ENCODE results near the gene TAAR8.
"Not testable (repeated sequence)": the region's sequence is repeated elsewhere in the genome, so short reads cannot be mapped to it uniquely, and the experiment has no call there.

The TAAR8 gene, protein sequence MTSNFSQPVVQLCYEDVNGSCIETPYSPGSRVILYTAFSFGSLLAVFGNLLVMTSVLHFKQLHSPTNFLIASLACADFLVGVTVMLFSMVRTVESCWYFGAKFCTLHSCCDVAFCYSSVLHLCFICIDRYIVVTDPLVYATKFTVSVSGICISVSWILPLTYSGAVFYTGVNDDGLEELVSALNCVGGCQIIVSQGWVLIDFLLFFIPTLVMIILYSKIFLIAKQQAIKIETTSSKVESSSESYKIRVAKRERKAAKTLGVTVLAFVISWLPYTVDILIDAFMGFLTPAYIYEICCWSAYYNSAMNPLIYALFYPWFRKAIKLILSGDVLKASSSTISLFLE

DNA sequence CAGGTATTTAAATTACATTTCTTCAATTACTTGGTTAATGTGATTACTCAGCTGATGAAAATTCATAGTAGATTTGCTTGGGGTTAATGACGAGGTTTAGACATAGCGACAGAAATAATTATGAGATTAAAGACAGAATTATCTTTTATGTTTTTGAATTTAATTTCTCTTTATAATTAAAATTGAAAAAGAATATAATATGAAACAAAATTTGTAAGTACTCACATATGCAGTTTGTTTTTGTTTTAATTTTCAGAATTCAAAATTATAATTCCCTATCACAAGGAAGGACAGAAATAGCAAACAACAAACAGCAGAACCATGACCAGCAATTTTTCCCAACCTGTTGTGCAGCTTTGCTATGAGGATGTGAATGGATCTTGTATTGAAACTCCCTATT, at the start of gene TAAR8:
TAAR8 (plus strand) TSS at position 301 of the 400 bp plus-strand sequence; CDS start at position 322, 21 bp downstream.
- DNase-seq: no peak

DNA sequence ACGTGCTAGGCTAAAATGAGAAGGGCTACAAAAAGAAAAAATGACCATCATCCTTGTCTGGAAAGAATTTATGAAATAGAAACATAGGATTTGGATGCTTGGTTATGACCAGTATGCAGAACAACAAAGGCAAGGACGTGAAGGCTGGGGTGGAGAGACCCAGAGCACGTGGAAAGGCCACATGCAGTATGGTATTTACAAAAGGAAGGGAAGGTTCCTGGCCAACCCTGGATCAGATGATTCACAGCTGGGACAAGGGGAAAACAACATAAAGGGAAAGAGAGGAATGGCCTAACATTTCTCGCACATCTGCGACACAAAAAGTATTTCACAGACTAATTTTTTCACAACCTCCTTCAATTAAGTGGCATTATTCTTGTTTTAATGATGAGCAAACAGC, 47.7 kb upstream of the TAAR8 start:
- DNase-seq: no peak

DNA sequence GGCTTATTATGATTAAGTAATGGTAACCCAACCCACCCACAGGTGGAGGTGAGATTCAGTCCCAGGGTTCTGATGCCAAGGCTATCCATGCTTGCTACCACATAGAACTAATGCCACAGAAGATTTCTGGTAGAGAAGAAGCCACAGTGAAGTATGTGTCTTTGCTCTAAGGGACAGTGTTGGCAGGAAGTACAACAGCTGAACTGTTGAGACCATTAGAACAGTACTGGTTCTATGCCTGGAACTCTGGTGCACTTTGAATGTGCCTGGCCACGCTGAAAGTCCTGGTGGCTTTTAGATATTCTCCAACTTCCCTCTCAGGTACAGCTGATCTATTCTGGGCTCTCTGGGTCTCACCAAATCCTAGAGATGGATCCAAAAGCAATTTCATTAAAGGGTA, 47.3 kb upstream of the TAAR8 start:
- DNase-seq: no peak

DNA sequence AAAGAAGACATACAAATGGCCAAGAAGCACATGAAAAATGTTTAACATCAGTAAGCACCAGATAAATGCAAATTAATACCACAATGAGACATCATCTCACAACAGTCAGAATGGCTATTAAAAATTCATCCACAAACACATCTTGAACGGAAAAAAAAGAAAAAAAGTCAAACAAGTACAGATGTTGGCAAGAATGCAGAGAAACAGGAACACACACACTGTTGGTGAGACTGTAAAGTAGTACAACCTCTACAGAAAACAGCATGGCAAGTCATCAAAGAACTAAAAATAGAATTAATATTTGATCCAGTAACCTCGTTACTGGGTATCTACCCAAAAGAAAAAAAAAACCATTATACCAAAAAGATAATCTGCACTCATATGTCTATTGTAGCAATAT, 46.0 kb upstream of the TAAR8 start:
- no peak for DNase-seq

DNA sequence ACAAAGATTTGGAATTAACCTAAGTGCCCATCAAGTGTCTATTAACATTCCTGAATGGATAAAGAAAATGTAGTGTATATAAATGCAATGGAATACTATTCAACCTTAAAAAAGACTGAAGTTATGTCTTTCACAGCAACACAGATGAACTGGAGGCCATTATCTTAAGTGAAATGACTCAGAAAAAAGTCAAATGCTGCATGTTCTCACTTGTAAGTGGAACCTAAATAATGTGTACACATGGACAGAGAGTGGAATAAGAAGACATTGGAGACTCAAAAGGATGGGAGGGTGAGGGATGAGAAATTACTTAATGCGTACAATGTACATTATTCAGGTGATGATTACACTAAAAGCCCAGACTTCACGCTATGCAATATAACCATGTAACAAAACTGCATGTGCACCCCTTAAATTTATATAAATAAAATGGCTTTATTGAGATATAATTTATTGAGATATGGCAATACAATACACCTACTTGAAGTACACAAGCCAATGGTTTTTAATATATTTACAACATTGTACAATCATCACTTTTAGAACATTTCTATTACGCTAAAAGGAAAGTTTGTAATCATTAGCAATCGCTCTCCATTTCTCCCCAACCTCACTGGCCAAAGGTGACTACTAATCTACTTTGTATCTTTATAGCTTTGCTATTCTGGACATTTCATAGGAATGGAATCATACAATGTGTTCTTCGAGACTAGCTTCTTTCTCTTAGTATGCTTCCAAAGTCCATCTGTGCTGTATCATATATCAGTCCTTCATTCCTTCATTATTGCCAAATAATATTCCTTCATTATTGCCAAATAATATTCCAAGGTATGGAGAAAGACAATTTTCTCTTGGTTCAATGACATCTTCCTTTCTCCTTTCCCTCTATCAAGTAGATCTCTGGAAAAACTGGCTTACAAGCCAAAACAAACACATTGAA, 45.3 kb upstream of the TAAR8 start:
- DNase-seq: no peak

DNA sequence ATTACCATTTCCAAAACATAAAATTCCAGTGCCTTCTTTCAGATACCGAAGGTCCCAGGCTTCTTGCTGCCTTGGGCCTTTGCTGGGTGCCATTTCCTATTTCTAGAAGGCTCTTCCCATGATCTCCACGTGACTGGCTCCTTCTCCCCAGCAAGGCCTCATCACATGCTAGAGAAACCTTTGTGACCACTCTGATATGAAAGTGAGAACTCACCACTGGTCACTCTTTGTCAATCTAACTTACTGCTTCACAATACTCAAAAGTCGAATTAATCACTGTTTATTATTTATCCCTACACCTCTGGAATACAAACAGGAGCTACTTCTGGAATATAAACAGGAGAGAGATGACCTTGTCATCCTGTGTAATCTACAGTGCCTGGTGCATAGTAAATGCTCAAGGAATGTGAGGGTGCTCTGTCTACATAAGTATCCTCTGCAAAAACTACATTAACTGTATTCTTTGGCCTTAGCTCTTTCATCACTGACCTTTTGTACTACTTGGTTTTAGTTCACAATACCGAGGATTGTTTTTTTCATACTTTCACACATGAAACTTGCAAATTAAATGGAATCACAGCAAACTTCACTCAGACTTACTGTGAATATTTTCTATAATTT, 41.2 kb upstream of the TAAR8 start:
- DNase-seq: no peak

DNA sequence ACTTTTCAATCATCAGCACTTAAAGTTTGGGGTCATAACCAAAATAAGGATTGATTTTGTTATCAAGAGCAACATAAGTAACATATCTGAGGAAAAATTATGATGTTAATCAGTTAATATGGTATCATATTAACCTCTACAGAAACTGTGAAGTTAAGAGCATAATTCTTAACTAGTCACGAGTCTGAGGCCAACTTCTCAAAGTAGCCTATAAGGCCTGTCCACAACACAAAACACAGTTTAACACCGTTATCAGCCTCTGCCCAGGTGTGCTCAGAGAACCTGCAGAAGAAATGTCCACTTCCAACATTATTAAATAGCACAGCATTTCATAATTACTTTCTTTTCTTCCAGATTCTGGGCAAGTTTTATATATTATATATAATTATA, 40.6 kb upstream of the TAAR8 start:
- DNase-seq: no peak

DNA sequence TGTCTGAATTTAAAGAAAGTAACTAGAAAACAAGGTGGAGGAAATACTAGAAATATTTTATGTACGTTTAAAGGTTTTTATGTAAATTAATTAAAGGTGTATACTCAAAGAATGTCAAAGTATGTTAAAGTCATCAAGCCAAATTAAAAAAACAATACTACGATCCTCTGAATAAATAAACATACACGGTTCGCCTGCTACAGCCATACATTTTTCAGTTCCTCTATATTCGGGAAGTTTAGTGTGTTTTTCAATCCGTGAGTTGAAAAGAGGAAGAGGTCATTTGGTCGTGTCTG, 40.2 kb upstream of the TAAR8 start:
- no peak for DNase-seq

DNA sequence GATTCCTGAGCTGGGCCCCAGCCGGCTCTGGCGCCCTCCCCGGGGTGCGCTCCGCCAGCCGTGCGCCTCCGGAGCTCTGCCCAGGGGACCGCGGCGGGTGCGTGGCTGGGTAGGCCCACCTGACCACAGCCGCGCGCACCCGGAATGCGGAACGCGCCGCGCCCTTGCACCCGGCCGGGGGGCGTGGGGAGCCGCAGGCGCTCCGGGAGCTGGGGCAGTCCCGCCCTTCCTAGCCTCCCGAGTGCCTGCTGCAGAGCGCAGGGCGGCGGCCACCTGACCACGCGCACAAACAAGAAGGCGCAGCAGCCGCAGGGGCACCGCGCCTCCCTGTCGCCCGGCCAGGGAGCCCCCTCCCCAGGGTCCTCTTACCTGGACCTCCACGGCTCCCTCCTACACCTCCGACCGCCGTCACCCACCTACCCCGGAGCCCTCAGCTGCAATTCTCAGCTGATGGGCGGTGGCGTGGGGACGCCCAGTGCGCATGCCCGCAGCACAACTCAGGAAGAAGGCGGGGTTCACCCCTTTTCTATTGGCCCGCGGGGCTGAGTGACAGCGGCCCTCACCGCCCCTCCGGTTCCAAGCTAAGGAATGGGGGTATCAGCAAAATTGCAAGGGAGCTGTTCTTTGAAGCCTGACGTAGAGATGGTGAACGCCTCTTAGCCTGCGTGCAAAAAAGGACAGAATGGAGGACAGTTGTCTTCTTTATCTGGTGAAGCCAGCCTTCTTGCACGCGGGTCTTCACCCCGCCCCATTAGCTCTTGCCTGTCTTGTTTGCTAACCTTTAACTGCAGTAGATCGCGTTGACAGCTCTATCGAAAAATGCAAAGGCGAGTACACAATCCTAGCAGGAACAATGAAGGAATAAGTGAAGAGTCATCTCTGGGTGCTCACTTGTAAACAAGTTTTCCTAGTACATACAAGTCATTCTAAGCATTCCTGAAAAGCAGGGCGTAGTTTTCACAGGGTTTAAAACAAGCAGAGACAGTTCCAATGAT, 39.5 kb upstream of the TAAR8 start, which contains the start of gene STX7:
STX7 (minus strand) TSS at position 479 of the 995 bp plus-strand sequence. CDS start 9,586 bp downstream, outside the sequence.
- peak; percentile 97 for DNase-seq

DNA sequence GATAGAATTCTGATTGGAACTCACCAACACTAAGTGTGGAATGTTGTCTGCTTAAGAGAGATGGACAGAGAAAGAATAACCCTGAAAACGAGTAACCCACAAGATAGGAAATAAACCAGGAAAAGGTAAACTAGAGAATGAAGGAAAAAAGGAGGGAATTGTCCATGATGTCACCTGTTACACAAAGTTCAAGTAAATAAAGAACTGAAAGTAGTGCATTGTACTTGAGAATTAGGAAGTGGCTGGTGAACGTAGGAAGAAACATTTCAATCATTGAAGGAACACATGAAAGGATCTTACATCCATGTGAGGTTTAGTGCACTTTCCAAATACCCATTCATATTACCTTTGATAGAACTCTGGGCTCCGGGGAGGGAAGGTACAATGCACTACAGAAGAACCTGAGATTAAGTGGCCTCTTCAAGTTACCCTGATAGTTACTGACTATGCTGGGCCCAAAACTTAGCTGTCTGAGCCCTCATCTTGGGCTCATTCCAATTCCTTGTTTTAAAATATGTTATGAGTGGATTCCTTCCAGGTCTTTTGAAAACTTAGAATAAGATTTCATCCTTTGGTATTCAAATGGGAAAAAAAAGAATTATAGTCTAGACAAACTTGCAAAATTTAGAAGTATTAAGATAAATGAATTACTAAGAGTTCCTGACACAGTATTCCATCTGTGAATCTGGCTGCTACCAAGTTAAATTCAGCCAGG, 38.5 kb upstream of the TAAR8 start:
- no peak for DNase-seq

DNA sequence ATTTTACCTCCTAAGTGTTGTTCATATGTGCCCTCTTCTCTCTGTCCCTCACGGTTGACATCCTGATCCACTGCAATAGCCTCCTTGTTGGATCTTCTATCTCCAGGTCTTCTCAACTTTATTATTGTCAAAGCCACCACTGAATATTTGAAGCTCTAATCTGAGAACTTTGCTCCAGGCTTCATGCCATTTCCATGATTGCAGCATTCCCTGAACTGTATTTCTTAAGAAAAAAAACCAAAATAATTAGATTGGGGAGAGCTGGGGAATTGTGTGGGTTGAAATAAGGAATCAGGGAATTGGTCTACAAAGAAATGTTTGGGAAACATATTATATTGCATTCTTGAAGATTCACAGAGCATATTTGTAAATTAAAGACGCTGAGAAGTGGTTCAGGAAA, 37.1 kb upstream of the TAAR8 start:
- DNase-seq: no peak

DNA sequence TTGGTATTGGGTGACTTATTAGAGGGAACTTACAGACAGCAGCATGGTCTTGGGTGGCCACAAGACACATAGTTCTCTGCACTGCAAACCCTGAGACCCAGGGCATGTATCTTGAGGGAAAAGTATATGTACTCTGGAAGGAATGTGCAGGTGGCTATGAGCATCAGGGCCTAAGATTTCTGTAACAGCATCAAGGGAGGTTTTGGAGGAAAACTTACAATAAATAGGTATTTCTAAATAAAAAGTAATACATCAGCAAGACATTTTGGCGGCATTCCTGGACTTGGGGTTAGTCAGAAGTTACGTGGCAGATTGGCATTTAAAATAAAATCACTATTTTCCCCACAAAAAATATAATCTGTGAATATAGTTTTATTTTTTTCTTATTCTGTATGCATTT, 31.5 kb upstream of the TAAR8 start:
- no peak for DNase-seq

DNA sequence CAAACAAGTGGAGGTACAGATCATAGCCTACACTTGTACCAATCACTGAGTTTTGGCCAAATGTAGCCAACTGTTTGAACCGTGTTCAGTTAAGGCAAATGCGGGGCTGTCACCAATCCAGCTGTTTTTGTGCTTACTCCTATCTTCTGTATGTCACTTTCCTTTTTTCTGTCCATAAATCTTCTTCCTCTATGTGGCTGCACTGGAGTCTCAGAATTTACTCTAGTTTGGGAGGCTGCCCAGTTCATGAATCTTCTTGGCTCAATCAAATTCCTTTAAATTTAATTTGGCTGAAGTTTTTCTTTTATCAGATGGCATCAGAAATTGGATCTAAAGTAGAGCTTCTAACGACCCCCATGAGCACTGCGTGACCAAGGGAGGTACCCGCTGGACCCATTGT, 27.8 kb upstream of the TAAR8 start:
- DNase-seq: no peak

DNA sequence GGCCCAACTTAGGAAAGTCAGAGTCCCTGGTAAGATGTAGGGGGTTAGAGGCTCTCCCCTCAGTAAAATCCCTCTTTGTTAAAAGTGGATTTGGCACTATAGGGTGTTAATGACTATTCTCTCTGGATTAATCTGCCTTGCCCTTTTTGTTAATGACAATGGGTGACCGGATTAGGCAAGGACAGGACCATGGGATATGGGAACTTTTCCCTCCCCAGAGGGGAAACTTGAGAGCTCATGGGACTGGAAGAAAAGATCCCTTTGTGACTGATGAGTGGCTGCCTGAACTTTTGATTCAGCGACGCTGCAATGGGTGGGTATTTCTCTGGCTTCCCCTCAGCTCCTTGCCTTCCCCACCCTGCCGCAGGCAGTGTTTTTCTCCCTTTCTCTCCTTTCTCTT, 26.6 kb upstream of the TAAR8 start:
- no peak for DNase-seq

DNA sequence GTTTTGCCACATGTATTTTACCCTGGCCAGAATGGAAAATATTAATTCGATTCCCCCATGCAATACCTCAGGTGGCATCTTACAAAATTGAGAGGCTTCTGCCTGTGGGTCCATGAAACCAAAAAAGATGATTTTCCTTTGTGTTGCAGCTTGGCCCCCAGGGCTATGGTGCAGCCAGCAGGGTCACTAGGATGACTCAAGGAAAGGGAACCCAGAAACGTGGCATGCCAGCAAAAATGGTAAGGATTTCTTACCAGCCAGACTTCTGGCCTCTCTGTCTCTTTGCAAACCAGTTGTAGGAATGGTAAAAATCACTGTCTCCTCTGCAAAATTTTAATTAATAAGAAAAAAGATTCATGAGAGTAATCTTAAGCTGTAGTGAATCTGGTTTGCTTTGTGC, 26.0 kb upstream of the TAAR8 start:
- no peak for DNase-seq

DNA sequence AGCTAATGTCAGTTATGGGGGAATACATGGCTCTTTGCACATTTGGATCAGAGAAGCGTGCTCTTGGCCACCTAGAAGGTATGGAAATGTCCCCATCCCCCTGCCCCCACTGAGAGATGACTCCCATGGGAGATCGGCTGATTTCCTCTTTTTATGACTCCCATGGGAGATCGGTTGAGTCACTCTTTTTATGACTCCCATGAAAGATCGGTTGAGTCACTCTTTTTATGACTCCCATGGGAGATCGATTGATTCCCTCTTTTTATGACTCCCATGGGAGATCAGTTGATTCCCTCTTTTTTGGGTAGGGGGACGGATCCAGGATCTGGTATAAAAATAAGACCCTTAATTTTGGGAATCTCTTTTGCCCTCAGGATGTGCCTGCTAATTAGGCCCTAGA, 24.7 kb upstream of the TAAR8 start:
- no peak for DNase-seq

DNA sequence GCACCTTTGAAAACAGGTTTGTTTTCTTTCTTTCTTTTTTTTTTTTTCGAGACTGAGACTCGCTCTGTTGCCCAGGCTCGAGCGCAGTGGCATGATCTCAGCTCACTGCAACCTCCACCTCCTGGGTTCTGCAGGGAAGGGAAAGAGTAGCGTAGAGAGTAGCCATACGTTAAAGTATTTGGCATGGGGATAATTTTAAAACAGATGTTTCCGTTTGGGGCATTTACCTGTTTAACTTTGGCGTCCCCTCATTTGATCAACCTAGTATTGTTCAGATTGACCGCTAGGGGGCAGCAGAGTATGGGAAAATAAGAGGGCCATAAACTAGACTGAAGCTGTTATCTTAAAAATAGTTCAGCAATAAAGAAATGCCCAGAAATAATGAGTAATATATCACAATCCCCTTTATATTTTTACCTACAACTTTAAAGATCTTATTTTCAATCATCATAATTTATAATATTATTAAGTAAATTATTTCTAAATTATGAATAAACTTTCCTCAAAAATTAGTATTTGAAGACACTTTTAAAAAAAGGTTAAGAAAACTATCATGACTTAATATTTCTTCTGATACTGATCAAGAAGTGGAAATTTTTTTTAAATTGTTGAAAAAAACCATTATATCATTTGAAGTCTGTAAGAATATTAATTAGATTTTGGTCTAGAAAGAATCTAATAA, 22.0 kb upstream of the TAAR8 start:
- peak; percentile 85 for DNase-seq

DNA sequence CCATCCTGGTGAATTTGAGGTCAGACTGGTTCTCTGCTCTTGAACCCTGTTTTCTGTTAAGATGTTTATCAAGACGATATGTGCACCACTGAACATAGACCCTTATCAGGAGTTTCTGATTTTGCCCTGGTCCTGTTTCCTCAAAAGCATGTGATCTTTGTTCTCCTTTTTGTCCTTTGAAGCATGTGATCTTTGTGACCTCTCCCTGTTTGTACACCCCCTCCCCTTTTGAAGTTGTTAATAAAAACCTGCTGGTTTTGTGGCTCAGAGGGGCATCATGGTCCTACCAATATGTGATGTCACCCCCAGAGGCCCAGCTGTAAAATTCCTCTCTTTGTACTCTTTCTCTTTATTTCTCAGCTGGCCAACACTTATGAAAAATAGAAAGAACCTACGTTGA, 17.9 kb upstream of the TAAR8 start:
- not testable (repeated sequence) for DNase-seq

DNA sequence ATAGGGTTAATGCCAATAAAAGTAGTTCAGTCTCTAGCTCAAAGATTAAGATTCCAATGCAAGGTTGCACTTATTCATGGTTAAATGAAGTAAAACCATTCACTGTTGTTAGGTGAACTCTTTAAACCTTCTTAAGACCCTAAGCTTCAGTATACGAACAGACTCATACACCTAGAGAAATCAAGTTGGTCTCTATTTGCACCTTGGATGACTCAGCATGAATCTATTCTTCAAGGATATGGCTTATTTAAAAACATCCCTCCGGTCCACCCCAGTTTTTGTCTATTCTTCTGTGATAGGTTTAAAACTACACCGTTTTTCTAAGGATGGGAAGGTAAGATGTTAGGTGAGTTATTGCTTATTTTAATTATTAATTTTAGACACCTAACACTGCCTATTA, 15.3 kb upstream of the TAAR8 start:
- no peak for DNase-seq

DNA sequence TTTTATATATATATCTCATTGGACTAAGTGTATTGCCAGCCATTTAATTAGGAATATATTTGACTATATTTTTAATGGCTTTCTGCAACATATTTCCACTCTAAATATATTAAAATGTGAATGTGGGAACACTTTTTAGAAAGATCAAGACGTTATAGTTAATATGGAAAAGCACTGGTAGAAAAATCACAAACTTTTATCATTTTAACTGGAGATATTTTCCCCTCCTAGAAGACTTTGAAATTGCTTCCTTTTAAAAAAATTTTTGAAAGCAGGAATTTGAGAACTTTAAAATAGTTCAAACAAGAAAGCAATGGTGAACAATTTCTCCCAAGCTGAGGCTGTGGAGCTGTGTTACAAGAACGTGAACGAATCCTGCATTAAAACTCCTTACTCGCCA, 14.5 kb upstream of the TAAR8 start, which contains the start of gene TAAR9:
TAAR9 (plus strand) TSS at position 301 of the 400 bp plus-strand sequence; CDS start at position 314, 13 bp downstream.
- DNase-seq: no peak

DNA sequence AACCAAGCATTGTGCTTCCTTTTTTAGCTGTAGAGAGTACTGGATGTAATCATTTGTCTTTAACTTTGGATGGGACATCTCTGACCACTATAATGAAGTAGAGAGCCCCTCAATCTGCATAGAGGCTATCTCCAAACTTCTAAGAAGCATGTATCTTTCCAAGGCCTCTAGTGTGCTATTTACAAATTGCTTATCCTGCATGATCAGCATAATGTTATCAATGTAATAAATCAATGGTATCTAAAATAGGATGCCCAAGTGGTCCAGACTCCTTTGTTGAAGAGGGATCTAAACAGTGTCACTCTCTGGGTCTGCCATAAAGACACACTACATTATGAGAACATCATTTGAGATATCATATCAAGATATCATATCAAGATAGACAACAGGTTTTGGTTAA, 7.6 kb upstream of the TAAR8 start:
- DNase-seq: no peak
